HG02973 (cell line): ENCODE results near the gene TMTC1.
"Not testable (repeated sequence)": the region's sequence is repeated elsewhere in the genome, so short reads cannot be mapped to it uniquely, and the experiment has no call there.

ENCODE experiments used
- ATAC-seq: cut with Tn5 transposase; IDR thresholded peaks from one replicate; pipeline ENCODE4 v1.9.1; 2021; ENCODE audit warnings: moderate library complexity; ENCODE audit not compliant: unreplicated experiment

TMTC1 gene

GRCh38 chr12:29578731-29579130, 205.0 kb downstream of the TMTC1 start:
- ATAC-seq: no peak

- ATAC-seq: no peak
Measured at GRCh38 chr12:29578070-29578469, 205.7 kb downstream of the TMTC1 start.

GRCh38 chr12:29574500-29574899, 209.2 kb downstream of the TMTC1 start:
- no peak for ATAC-seq

GRCh38 chr12:29572938-29573337, 210.8 kb downstream of the TMTC1 start:
- no peak for ATAC-seq

GRCh38 chr12:29572464-29572863, 211.3 kb downstream of the TMTC1 start:
- ATAC-seq: no peak

- ATAC-seq: no peak
Measured at GRCh38 chr12:29569132-29569757, 214.5 kb downstream of the TMTC1 start.

GRCh38 chr12:29566441-29566840, 217.3 kb downstream of the TMTC1 start:
- ATAC-seq: no peak

GRCh38 chr12:29565727-29566126, 218.0 kb downstream of the TMTC1 start:
- no peak for ATAC-seq

GRCh38 chr12:29564925-29565324, 218.8 kb downstream of the TMTC1 start:
- ATAC-seq: no peak

GRCh38 chr12:29563636-29564035, 220.1 kb downstream of the TMTC1 start:
- no peak for ATAC-seq

GRCh38 chr12:29563071-29563470, 220.7 kb downstream of the TMTC1 start:
- no peak for ATAC-seq

GRCh38 chr12:29562110-29562804, 221.5 kb downstream of the TMTC1 start:
- ATAC-seq: no peak

GRCh38 chr12:29561664-29562071, 222.1 kb downstream of the TMTC1 start:
- ATAC-seq: no peak

- ATAC-seq: no peak
Measured at GRCh38 chr12:29559198-29559597, 224.5 kb downstream of the TMTC1 start.

GRCh38 chr12:29556363-29556762, 227.4 kb downstream of the TMTC1 start:
- ATAC-seq: no peak

- not testable (repeated sequence) for ATAC-seq
Measured at GRCh38 chr12:29555451-29555850, 228.3 kb downstream of the TMTC1 start.

- ATAC-seq: no peak
Measured at GRCh38 chr12:29552994-29553748, 230.6 kb downstream of the TMTC1 start.

- peak; percentile 88 for ATAC-seq
Measured at GRCh38 chr12:29552324-29552927, 231.3 kb downstream of the TMTC1 start.

- no peak for ATAC-seq
Measured at GRCh38 chr12:29551812-29552211, 231.9 kb downstream of the TMTC1 start.

- no peak for ATAC-seq
Measured at GRCh38 chr12:29547864-29548263, 235.9 kb downstream of the TMTC1 start.

GRCh38 chr12:29547151-29547632, 236.6 kb downstream of the TMTC1 start:
- ATAC-seq: no peak
